H1 (cell line): ENCODE results near the gene FRMD3. TPM values are rescaled to one million over a fixed set of nuclear protein-coding genes. Genes with fewer than 3 reads are reported as not detected.

Experiments
- CTCF ChIA-PET: fragments of 300-600 bp; sonication (Branson Sonifier 250); formaldehyde crosslinking; loops from one replicate; lab custom pipeline; 2021; ENCODE audit not compliant: partially characterized antibody; lab: Charles Lee
- POLR2A ChIA-PET: fragments of 300-600 bp; sonication (Branson Sonifier 250); formaldehyde crosslinking; loops from one replicate; lab custom pipeline; 2021; ENCODE audit warnings: inconsistent platforms; ENCODE audit not compliant: partially characterized antibody; lab: Charles Lee
- DNase-seq, 2 experiments: peaks; one replicate each; pipeline versions ENCODE4 v3.0.0 to v3.0.0-alpha.2; 2010 to 2022; ENCODE audit warnings: low spot score in 2 of 2, low read depth in 1 of 2, mixed read lengths in 1 of 2
- FAIRE-seq: peaks from 2 replicates; lab custom pipeline; 2011; peaks lifted over from hg19 to GRCh38; lab: Jason Lieb, UNC
- H2AFZ ChIP-seq: 2 replicates; pipeline ENCODE4 v1.8.1; 2012; ENCODE audit warnings: low read length, inconsistent platforms
- H2AK5ac ChIP-seq: 2 replicates; pipeline ENCODE4 v1.6.1; 2013; ENCODE audit warnings: low read depth, low read length
- H2BK120ac ChIP-seq: replicated peaks from 2 replicates; pipeline ENCODE3; 2013; ENCODE audit warnings: low read depth, low read length, inconsistent platforms
- H2BK12ac ChIP-seq: 2 replicates; pipeline ENCODE4 v1.6.1; 2013; ENCODE audit warnings: low read depth, low read length
- H2BK15ac ChIP-seq: 2 replicates; pipeline ENCODE4 v1.6.1; 2013; ENCODE audit warnings: low read length
- H2BK20ac ChIP-seq: 2 replicates; pipeline ENCODE4 v1.6.1; 2013; ENCODE audit warnings: low read length
- H2BK5ac ChIP-seq: 2 replicates; pipeline ENCODE4 v1.6.1; 2013; ENCODE audit warnings: low read depth, low read length
- H3K14ac ChIP-seq: 2 replicates; pipeline ENCODE4 v1.6.1; 2013; ENCODE audit warnings: inconsistent platforms; ENCODE audit not compliant: insufficient read length
- H3K18ac ChIP-seq: 2 replicates; pipeline ENCODE4 v1.6.1; 2013; ENCODE audit warnings: low read length; ENCODE audit errors: extremely low read depth
- H3K23ac ChIP-seq: 2 replicates; pipeline ENCODE4 v1.6.1; 2013; ENCODE audit warnings: inconsistent platforms; ENCODE audit not compliant: insufficient read length
- H3K23me2 ChIP-seq: 2 replicates; pipeline ENCODE4 v1.6.1; 2013; ENCODE audit warnings: low read depth, low read length
- H3K27ac ChIP-seq: 2 replicates; pipeline ENCODE4 v1.6.1; 2011; ENCODE audit warnings: low read depth, low read length, inconsistent platforms
- H3K27me3 ChIP-seq, 4 experiments: replicated peaks in 1 of 4; 1 replicate in 1 of 4; 2 replicates in 3 of 4; pipeline versions ENCODE4 v1.6.1 to v1.8.1; 2011 to 2013; ENCODE audit warnings: low read length in 3 of 4, mild to moderate bottlenecking in 3 of 4, inconsistent platforms in 2 of 4, mixed read lengths in 2 of 4, moderate library complexity in 1 of 4; ENCODE audit not compliant: control insufficient read depth in 3 of 4, insufficient read depth in 3 of 4; ENCODE audit errors: extremely low read depth in 1 of 4
- H3K36me3 ChIP-seq, 4 experiments: 2 replicates each; pipeline versions ENCODE4 v1.6.1 to v1.8.1; 2011 to 2013; ENCODE audit warnings: mild to moderate bottlenecking in 4 of 4, low read length in 3 of 4, moderate library complexity in 2 of 4, control low read depth in 1 of 4, inconsistent platforms in 1 of 4; ENCODE audit not compliant: insufficient read depth in 4 of 4, control insufficient read depth in 2 of 4
- H3K4ac ChIP-seq: replicated peaks from 2 replicates; pipeline ENCODE3; 2013; ENCODE audit warnings: low read length, low read depth, mixed read lengths, inconsistent platforms; ENCODE audit not compliant: insufficient read length
- H3K4me1 ChIP-seq, 4 experiments: replicated peaks in 1 of 4; 1 replicate in 1 of 4; 2 replicates in 3 of 4; pipeline versions ENCODE4 v1.6.1 to v1.8.1; 2011 to 2013; ENCODE audit warnings: low read length in 3 of 4, inconsistent platforms in 2 of 4, mixed read lengths in 1 of 4; ENCODE audit not compliant: insufficient read depth in 4 of 4, control insufficient read depth in 3 of 4
- H3K4me2 ChIP-seq, 2 experiments: 2 replicates each; pipeline versions ENCODE4 v1.6.1 to v1.8.1; 2011 to 2013; ENCODE audit warnings: low read depth in 2 of 2, low read length in 2 of 2, control low read depth in 1 of 2, inconsistent platforms in 1 of 2, mild to moderate bottlenecking in 1 of 2; ENCODE audit not compliant: insufficient read depth in 1 of 2
- H3K4me3 ChIP-seq, 4 experiments: fragments of 200-600, 300-600 bp in 1 of 4; sonication (generic), shearing (Covaris generic), sonication (Bioruptor Twin) in 1 of 4; 2 replicates each; pipeline versions ENCODE4 v1.5.1 to v1.8.1; 2011 to 2016; ENCODE audit warnings: low read length in 4 of 4, low read depth in 3 of 4, control low read depth in 2 of 4, inconsistent platforms in 2 of 4, mild to moderate bottlenecking in 2 of 4, mixed read lengths in 1 of 4, moderate library complexity in 1 of 4; ENCODE audit not compliant: insufficient read depth in 2 of 4; ENCODE audit errors: extremely low read depth in 1 of 4
- H3K56ac ChIP-seq: replicated peaks from 2 replicates; pipeline ENCODE3; 2013; ENCODE audit warnings: low read depth, mild to moderate bottlenecking, mixed read lengths, low read length, inconsistent platforms; ENCODE audit not compliant: insufficient read length
- H3K79me1 ChIP-seq: 2 replicates; pipeline ENCODE4 v1.6.1; 2013; ENCODE audit warnings: low read depth, low read length, control low read depth
- H3K79me2 ChIP-seq, 2 experiments: 2 replicates each; pipeline versions ENCODE4 v1.6.1 to v1.8.1; 2012 to 2013; ENCODE audit warnings: low read length in 2 of 2, mild to moderate bottlenecking in 2 of 2, inconsistent platforms in 1 of 2; ENCODE audit not compliant: insufficient read depth in 2 of 2, control insufficient read depth in 1 of 2
- H3K9ac ChIP-seq, 4 experiments: replicated peaks in 1 of 4; 1 replicate in 1 of 4; 2 replicates in 3 of 4; pipeline versions ENCODE4 v1.6.1 to v1.8.1; 2011 to 2013; ENCODE audit warnings: low read depth in 3 of 4, low read length in 3 of 4, control low read depth in 2 of 4, mild to moderate bottlenecking in 2 of 4, moderate library complexity in 2 of 4, inconsistent platforms in 1 of 4; ENCODE audit errors: extremely low read depth in 1 of 4
- H3K9me3 ChIP-seq, 2 experiments: 2 replicates each; pipeline versions ENCODE4 v1.6.1 to v1.8.1; 2012 to 2013; ENCODE audit warnings: mild to moderate bottlenecking in 2 of 2, moderate library complexity in 2 of 2, control low read depth in 1 of 2, inconsistent platforms in 1 of 2, low read depth in 1 of 2, low read length in 1 of 2, mixed read lengths in 1 of 2; ENCODE audit not compliant: insufficient read depth in 2 of 2
- H4K20me1 ChIP-seq, 2 experiments: replicated peaks in 1 of 2; 2 replicates each; pipeline versions ENCODE3 to v1.8.1; 2011 to 2013; ENCODE audit warnings: inconsistent platforms in 2 of 2, low read length in 2 of 2, mild to moderate bottlenecking in 1 of 2; ENCODE audit not compliant: insufficient read depth in 2 of 2, control insufficient read depth in 1 of 2
- H4K5ac ChIP-seq: 2 replicates; pipeline ENCODE4 v1.6.1; 2013; ENCODE audit warnings: low read length, low read depth, mixed read lengths, inconsistent platforms; ENCODE audit not compliant: insufficient read length
- H4K8ac ChIP-seq: 2 replicates; pipeline ENCODE4 v1.8.0; 2013; ENCODE audit warnings: mild to moderate bottlenecking, moderate library complexity, low read length, inconsistent platforms; ENCODE audit not compliant: insufficient read depth; ENCODE audit errors: extremely low read depth
- H4K91ac ChIP-seq: replicated peaks from 2 replicates; pipeline ENCODE3; 2013; ENCODE audit warnings: low read length, mixed read lengths, inconsistent platforms; ENCODE audit not compliant: insufficient read length
- CBX8 ChIP-seq: fragments of 300-800, 300-1000 bp; sonication (generic); IDR thresholded peaks from 2 replicates; pipeline ENCODE4 v1.7.1; 2016; ENCODE audit warnings: low read depth, low read length, borderline replicate concordance
- EGR1 ChIP-seq: IDR thresholded peaks from 2 replicates; pipeline ENCODE4 v1.6.1; 2011; ENCODE audit warnings: low read depth, low read length, borderline replicate concordance
- KDM5A ChIP-seq: fragments of 200-600 bp; IDR thresholded peaks from 2 replicates; pipeline ENCODE4 v1.7.1; 2012; ENCODE audit warnings: mild to moderate bottlenecking, low read length, inconsistent platforms, mixed read lengths
- POLR2A ChIP-seq, 2 experiments: IDR thresholded peaks; 1 replicate in 1 of 2; 2 replicates in 1 of 2; pipeline ENCODE4 v1.6.1; 2011; ENCODE audit warnings: low read depth in 2 of 2, low read length in 2 of 2, mild to moderate bottlenecking in 2 of 2; ENCODE audit errors: control extremely low read depth in 1 of 2
- TAF7 ChIP-seq: optimal IDR thresholded peaks from 2 replicates; pipeline ENCODE3; 2011; ENCODE audit warnings: low read depth, mild to moderate bottlenecking, inconsistent platforms, low read length, moderate library complexity, borderline replicate concordance
- YY1 ChIP-seq: IDR thresholded peaks from 2 replicates; pipeline ENCODE4 v1.6.1; 2011; ENCODE audit warnings: low read depth, mild to moderate bottlenecking, low read length
- WGBS, 2 experiments: shearing (Covaris generic) in 1 of 2; methylation state at CpG; one replicate each; pipeline versions ENCODE4 v1.1.6 to v1.1.7; 2013 to 2015; ENCODE audit warnings: low lambda C conversion rate in 2 of 2, mixed read lengths in 2 of 2, inconsistent platforms in 1 of 2, low coverage in 1 of 2, missing lambda C conversion rate in 1 of 2; ENCODE audit not compliant: insufficient replicate concordance in 2 of 2, insufficient coverage in 1 of 2, insufficient read length in 1 of 2; ENCODE audit errors: extremely low coverage in 1 of 2, missing lambda C conversion rate in 1 of 2; 5-methylcytosine and 5-hydroxymethylcytosine counted together
- polyA plus RNA-seq, 7 experiments: library from polyadenylated mRNA; depleted of rRNA in 3 of 7; stranded (reverse) in 5 of 7; unstranded in 2 of 7; fragments of >200 nt in 5 of 7; fragments of 200-250 nt in 2 of 7; gene quantifications; 1 replicate in 5 of 7; 2 replicates in 1 of 7; 4 replicates in 1 of 7; pipeline versions ENCODE4 v1.2.1 to v1.2.3, GENCODE V29; 2011 to 2013; ENCODE audit warnings: missing spikeins in 2 of 7, mixed read lengths in 2 of 7
- total RNA-seq: library from RNA; stranded (reverse); fragmentation: NEBNext Ultra II Directional; extraction: Animal tissue kit (Norgen Biotek cat#: 25700); gene quantifications from 2 replicates; pipeline ENCODE4 v1.2.1, GENCODE V29; 2021
- TF ChIP-seq, protein P1 (sequence below): IDR thresholded peaks from 2 replicates; pipeline ENCODE4 v1.6.1; 2012; ENCODE audit warnings: inconsistent platforms

The FRMD3 gene
- total and polyA plus RNA-seq, 2 of the 8 experiments (the other 6 are each of a cell fraction or from before 2014, with no cell fraction given) = 0.15 to 1.4 TPM

DNA sequence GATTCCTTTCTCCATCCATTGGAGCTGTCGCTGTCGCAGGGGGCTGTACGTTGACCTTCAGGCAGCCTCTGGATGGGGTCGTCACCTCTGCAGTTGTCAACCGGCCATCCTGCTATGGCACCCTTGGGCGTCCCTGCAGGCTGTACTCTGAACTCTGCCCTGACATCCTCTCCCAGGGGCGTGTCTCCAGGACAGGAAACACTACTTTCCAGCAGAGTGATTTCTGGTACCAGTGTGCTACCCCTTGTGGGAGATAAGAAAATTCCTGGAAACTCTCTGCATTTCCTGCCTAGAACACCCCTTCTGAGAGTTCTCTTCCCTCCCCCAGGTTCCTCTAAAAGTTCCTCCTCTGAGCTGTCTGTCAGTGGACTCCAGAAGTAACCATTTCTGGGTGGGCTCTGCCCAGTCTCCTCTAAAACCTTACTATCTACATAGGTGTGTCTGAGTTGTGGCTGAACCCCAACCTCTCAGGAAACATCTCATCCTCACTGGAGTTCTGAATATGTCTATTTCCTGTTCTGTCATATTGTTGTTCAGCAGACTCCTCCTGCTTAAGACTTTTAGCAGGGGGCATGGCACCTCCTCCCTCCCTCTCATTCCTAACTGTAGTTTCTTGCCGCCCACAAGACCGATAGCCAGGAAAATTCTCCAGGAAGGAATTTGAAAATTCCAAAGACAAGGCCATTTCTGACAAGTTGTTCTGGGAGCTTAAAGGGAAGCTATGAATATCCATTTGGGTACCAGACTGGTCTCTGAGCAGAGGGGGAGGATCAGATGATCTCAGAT, 329.9 kb downstream of the FRMD3 start:
- 95% methylated on average over 9 of the region's 9 CpGs; no CpG with 5 or more reads in 1 of the 2 experiments for WGBS, 2 experiments
- Histone ChIP-seq H4K91ac (no peak overlapping the region), H2BK20ac (no peak overlapping the region), H3K4ac (no peak overlapping the region), H2BK5ac (no peak overlapping the region), H3K79me2 (no peaks in the 10 kb centered on the region), H3K4me1 (no peaks in the 10 kb centered on the region), H3K9ac (no peak overlapping the region), H3K79me1 (no peaks in the 10 kb centered on the region), H2BK15ac (no peak overlapping the region), H3K36me3 (no peaks in the 10 kb centered on the region), H3K23ac (no peak overlapping the region), H2BK12ac (no peak overlapping the region), H2AFZ (no peak overlapping the region), H3K56ac (no peak overlapping the region), H4K8ac (no peak overlapping the region), H3K18ac (no peak overlapping the region), H3K4me2 (no peak overlapping the region), H3K23me2 (no peaks in the 10 kb centered on the region), H3K27ac (no peak overlapping the region), H4K20me1 (no peaks in the 10 kb centered on the region), H2AK5ac (no peak overlapping the region), H3K4me3 (no peak overlapping the region), H3K14ac (no peak overlapping the region), H3K27me3 (no peaks in the 10 kb centered on the region), H3K9me3 (no peaks in the 10 kb centered on the region), H4K5ac (no peak overlapping the region), H2BK120ac (no peak overlapping the region)
- DNase-seq (no peak), FAIRE-seq (no peak)
- CTCF ChIA-PET = interaction anchor here (1.0 to 2.0 kb wide), 2 partner anchors 60 to 126 kb away, joined by 3 to 5 read pairs; no protein-coding TSS in a partner anchor
- POLR2A ChIA-PET = no interaction called here
- TF ChIP-seq KDM5A (no peak), EGR1 (no peak), YY1 (no peak), CBX8 (no peak), POLR2A (IDR thresholded peaks at IDR 0.05; ENCODE audit: control extremely low read depth in 1 of 2, low read depth in 2 of 2, low read length in 2 of 2) (no peak), TAF7 (no peak)
- TF ChIP-seq, protein P1, sequence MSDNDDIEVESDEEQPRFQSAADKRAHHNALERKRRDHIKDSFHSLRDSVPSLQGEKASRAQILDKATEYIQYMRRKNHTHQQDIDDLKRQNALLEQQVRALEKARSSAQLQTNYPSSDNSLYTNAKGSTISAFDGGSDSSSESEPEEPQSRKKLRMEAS = no peak
